Measurements from ENCODE around the gene TUBD1.
A peak's percentile ranks its signal among the peaks of the same experiment; 100 is the strongest.

TUBD1 gene

DNA sequence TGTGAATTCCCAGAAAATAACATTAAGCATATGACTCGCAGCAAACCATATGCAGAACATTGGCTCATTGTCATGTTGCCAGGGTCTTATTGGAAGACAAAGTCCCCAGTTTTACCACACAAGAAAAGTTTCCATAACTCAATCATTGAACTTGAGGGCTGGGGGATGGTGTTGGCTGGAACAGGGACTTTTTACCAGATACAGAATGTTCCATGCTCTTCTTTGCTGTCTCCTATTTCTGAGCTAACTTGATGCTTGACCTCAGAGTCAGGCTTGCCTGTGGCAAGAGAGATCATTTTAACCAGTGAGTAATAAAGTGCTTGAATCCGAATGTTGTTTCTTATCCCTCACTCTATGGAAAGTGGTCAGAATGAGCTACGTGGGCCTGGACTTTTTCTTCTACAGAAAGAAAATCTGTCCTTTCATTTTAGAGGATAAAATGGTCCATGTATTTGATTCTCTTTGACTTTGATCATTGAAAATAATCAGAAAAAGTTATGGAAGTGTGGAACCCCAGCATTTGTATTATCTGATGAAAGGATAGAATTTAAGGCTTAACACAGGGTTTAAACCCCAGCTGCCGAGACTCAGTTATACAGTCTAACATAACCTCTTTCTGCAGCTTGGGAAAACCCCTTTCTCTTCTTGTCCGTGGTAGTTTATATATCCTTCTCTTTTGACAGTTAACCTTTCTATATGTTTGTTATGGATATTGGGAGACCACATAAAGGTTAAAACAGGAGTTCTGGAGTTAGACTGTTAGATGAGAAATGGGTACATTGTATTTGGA, 67.0 kb downstream of the TUBD1 start (continued):
- TF ChIP-seq, protein P1, sequence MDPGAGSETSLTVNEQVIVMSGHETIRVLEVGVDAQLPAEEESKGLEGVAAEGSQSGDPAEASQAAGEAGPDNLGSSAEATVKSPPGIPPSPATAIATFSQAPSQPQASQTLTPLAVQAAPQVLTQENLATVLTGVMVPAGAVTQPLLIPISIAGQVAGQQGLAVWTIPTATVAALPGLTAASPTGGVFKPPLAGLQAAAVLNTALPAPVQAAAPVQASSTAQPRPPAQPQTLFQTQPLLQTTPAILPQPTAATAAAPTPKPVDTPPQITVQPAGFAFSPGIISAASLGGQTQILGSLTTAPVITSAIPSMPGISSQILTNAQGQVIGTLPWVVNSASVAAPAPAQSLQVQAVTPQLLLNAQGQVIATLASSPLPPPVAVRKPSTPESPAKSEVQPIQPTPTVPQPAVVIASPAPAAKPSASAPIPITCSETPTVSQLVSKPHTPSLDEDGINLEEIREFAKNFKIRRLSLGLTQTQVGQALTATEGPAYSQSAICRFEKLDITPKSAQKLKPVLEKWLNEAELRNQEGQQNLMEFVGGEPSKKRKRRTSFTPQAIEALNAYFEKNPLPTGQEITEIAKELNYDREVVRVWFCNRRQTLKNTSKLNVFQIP (CRISPR knock-in tag; IDR thresholded peaks at IDR 0.05; ENCODE audit: borderline replicate concordance, low read depth), result no peak
- TF ChIP-seq RARB (CRISPR knock-in tag; IDR thresholded peaks at IDR 0.05) (peak; percentile 81; the same call in 1 of the 2 replicates), ZFP3 (CRISPR knock-in tag; IDR thresholded peaks at IDR 0.05) (peak; percentile 82), PATZ1 (CRISPR knock-in tag; IDR thresholded peaks at IDR 0.05; ENCODE audit: borderline replicate concordance) (no peak), GLIS3 (CRISPR knock-in tag; IDR thresholded peaks at IDR 0.05) (no peak)

GRCh38 chr17:59815965-59816364, 76.8 kb downstream of the TUBD1 start:
- TF ChIP-seq ZNF70 (CRISPR knock-in tag; IDR thresholded peaks at IDR 0.05) (no peak), GLIS3 (CRISPR knock-in tag; IDR thresholded peaks at IDR 0.05) (no peak), TOX (CRISPR knock-in tag; IDR thresholded peaks at IDR 0.05; ENCODE audit: borderline replicate concordance) (no peak), ZNF8 (CRISPR knock-in tag; IDR thresholded peaks at IDR 0.05) (no peak), PATZ1 (CRISPR knock-in tag; IDR thresholded peaks at IDR 0.05; ENCODE audit: borderline replicate concordance) (no peak), ZFP3 (CRISPR knock-in tag; IDR thresholded peaks at IDR 0.05) (no peak), ZNF565 (CRISPR knock-in tag; conservative IDR thresholded peaks at IDR 0.05; ENCODE audit: low read depth) (no peak), RARB (CRISPR knock-in tag; IDR thresholded peaks at IDR 0.05) (no peak), TCF4 (CRISPR knock-in tag; IDR thresholded peaks at IDR 0.05; ENCODE audit: borderline replicate concordance) (no peak), BACH2 (CRISPR knock-in tag; IDR thresholded peaks at IDR 0.05; ENCODE audit: borderline replicate concordance) (no peak), ZC3H10 (CRISPR knock-in tag; IDR thresholded peaks at IDR 0.05) (no peak), SNAI2 (CRISPR knock-in tag; IDR thresholded peaks at IDR 0.05) (no peak), PPARA (CRISPR knock-in tag; IDR thresholded peaks at IDR 0.05; ENCODE audit: borderline replicate concordance) (no peak), ESRRG (CRISPR knock-in tag; IDR thresholded peaks at IDR 0.05) (no peak), CSDC2 (CRISPR knock-in tag; IDR thresholded peaks at IDR 0.05) (no peak), ZFP30 (CRISPR knock-in tag; IDR thresholded peaks at IDR 0.05) (no peak), OSR1 (CRISPR knock-in tag; IDR thresholded peaks at IDR 0.05) (no peak)
- TF ChIP-seq, protein P2, sequence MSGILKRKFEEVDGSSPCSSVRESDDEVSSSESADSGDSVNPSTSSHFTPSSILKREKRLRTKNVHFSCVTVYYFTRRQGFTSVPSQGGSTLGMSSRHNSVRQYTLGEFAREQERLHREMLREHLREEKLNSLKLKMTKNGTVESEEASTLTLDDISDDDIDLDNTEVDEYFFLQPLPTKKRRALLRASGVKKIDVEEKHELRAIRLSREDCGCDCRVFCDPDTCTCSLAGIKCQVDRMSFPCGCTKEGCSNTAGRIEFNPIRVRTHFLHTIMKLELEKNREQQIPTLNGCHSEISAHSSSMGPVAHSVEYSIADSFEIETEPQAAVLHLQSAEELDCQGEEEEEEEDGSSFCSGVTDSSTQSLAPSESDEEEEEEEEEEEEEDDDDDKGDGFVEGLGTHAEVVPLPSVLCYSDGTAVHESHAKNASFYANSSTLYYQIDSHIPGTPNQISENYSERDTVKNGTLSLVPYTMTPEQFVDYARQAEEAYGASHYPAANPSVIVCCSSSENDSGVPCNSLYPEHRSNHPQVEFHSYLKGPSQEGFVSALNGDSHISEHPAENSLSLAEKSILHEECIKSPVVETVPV (CRISPR knock-in tag; IDR thresholded peaks at IDR 0.05), result no peak
- TF ChIP-seq, protein P3, sequence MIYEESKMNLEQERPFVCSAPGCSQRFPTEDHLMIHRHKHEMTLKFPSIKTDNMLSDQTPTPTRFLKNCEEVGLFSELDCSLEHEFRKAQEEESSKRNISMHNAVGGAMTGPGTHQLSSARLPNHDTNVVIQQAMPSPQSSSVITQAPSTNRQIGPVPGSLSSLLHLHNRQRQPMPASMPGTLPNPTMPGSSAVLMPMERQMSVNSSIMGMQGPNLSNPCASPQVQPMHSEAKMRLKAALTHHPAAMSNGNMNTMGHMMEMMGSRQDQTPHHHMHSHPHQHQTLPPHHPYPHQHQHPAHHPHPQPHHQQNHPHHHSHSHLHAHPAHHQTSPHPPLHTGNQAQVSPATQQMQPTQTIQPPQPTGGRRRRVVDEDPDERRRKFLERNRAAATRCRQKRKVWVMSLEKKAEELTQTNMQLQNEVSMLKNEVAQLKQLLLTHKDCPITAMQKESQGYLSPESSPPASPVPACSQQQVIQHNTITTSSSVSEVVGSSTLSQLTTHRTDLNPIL (CRISPR knock-in tag; IDR thresholded peaks at IDR 0.05; ENCODE audit: low read depth), result no peak
- TF ChIP-seq, protein P1 (CRISPR knock-in tag; IDR thresholded peaks at IDR 0.05; ENCODE audit: borderline replicate concordance, low read depth), result no peak
- no peak for ATAC-seq

Measured in SK-N-SH treated with all-trans-retinoic acid at 6 μM for 48 hours (cell line).